GM19035 (cell line): ENCODE results near the gene CRADD.

Source experiments
- ATAC-seq: cut with Tn5 transposase; IDR thresholded peaks from one replicate; pipeline ENCODE4 v1.9.1; 2021; ENCODE audit not compliant: unreplicated experiment

CRADD gene

GRCh38 chr12:93888964-93889363, 211.8 kb downstream of the CRADD start:
- ATAC-seq = no peak

GRCh38 chr12:93889516-93890212, 212.5 kb downstream of the CRADD start:
- ATAC-seq = no peak

- no peak for ATAC-seq
These were observed 215.5 kb downstream of the CRADD start for GRCh38 chr12:93892423-93893268.

GRCh38 chr12:93894391-93895088, 217.4 kb downstream of the CRADD start:
- ATAC-seq = no peak

- ATAC-seq = no peak
These were observed 217.9 kb downstream of the CRADD start for GRCh38 chr12:93895089-93895445.

GRCh38 chr12:93896427-93896826, 219.3 kb downstream of the CRADD start:
- no peak for ATAC-seq

GRCh38 chr12:93896952-93897351, 219.8 kb downstream of the CRADD start:
- ATAC-seq = no peak

- ATAC-seq = no peak
These were observed 224.6 kb downstream of the CRADD start for GRCh38 chr12:93901739-93902138.

- no peak for ATAC-seq
These were observed 225.0 kb downstream of the CRADD start for GRCh38 chr12:93902192-93902591.

- no peak for ATAC-seq
These were observed 225.8 kb downstream of the CRADD start for GRCh38 chr12:93902736-93903562.

GRCh38 chr12:93904124-93904523, 226.9 kb downstream of the CRADD start:
- ATAC-seq = no peak

- no peak for ATAC-seq
These were observed 231.1 kb downstream of the CRADD start for GRCh38 chr12:93908264-93908663.

- ATAC-seq = no peak
These were observed 231.8 kb downstream of the CRADD start for GRCh38 chr12:93908846-93909567.

GRCh38 chr12:93911396-93911795, 234.2 kb downstream of the CRADD start:
- no peak for ATAC-seq

GRCh38 chr12:93912086-93912733, 235.0 kb downstream of the CRADD start:
- no peak for ATAC-seq

- ATAC-seq = no peak
These were observed 236.7 kb downstream of the CRADD start for GRCh38 chr12:93913845-93914244.

- ATAC-seq = no peak
These were observed 237.1 kb downstream of the CRADD start for GRCh38 chr12:93914281-93914680.

GRCh38 chr12:93915411-93915810, 238.2 kb downstream of the CRADD start:
- no peak for ATAC-seq

GRCh38 chr12:93916402-93916801, 239.2 kb downstream of the CRADD start:
- no peak for ATAC-seq

GRCh38 chr12:93918262-93918661, 241.1 kb downstream of the CRADD start:
- ATAC-seq = no peak
